Neutrophil (primary cell): ENCODE results near the gene ANTKMT.
"Not testable (repeated sequence)": the region's sequence is repeated elsewhere in the genome, so short reads cannot be mapped to it uniquely, and the experiment has no call there.

Source experiments
- H3K27ac ChIP-seq: fragments of 200-600 bp; sonication (generic); 2 replicates; pipeline ENCODE4 v1.5.1; 2016; ENCODE audit warnings: mild to moderate bottlenecking, moderate library complexity
- H3K27me3 ChIP-seq: fragments of 200-600 bp; sonication (generic); 2 replicates; pipeline ENCODE4 v1.6.0; 2016; ENCODE audit warnings: mild to moderate bottlenecking
- H3K36me3 ChIP-seq: fragments of 200-600 bp; sonication (generic); 2 replicates; pipeline ENCODE4 v1.5.1; 2017
- H3K4me1 ChIP-seq, 2 experiments: fragments of 200-600 bp in 1 of 2; sonication (generic) in 1 of 2; 1 replicate in 1 of 2; 2 replicates in 1 of 2; pipeline versions ENCODE4 v1.5.1 to v1.6.1; 2013 to 2016; ENCODE audit warnings: low read depth in 1 of 2, low read length in 1 of 2, mild to moderate bottlenecking in 1 of 2, moderate library complexity in 1 of 2; ENCODE audit not compliant: control insufficient read depth in 1 of 2, insufficient read depth in 1 of 2
- H3K4me3 ChIP-seq, 2 experiments: fragments of 200-600 bp in 1 of 2; sonication (generic) in 1 of 2; 1 replicate in 1 of 2; 2 replicates in 1 of 2; pipeline ENCODE4 v1.5.1; 2013 to 2016; ENCODE audit warnings: low read depth in 1 of 2, low read length in 1 of 2, mild to moderate bottlenecking in 1 of 2, moderate library complexity in 1 of 2
- H3K9me3 ChIP-seq: fragments of 200-600 bp; sonication (generic); 2 replicates; pipeline ENCODE4 v1.5.1; 2016
- TF ChIP-seq, protein P1 (sequence below): fragments of 200-600 bp; sonication (generic); IDR thresholded peaks from 2 replicates; pipeline ENCODE4 v1.5.1; 2016; ENCODE audit warnings: antibody characterized with exemption

ANTKMT gene

DNA sequence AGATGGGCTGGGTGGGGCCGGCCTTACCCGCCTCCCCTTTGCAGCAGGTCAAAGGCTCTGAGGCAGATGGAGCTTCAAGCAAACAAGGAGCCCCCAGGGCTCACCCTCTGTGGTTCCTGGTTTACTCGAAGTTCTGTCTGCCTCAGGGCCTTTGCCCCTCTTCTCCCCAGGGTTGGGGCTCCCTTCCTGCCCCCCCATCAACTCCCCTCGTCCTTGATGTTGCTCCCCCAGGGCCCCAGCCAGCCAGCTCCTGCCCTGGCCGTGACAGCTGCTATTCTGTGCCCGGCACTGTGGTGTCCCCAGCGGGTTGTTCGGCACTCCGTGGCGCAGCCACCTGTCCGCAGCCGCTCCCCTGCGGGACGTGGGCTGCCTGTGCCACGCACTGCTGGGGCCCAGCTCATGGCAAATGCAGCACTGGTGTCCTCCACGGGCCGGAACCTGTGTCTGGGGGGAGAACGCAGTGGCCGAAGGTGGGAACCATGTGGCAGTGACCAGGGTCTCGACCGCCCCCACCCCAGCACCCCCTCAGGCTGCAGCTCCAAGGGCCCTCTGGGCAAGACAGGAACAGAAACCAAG, 10.4 kb upstream of the ANTKMT start:
- no peaks in the 10 kb centered on the region for H3K9me3 ChIP-seq
- peaks cover 5 to 10% of the 10 kb centered on the region in 2 experiments for H3K4me1 ChIP-seq
- no peak overlapping the region for H3K27ac ChIP-seq

DNA sequence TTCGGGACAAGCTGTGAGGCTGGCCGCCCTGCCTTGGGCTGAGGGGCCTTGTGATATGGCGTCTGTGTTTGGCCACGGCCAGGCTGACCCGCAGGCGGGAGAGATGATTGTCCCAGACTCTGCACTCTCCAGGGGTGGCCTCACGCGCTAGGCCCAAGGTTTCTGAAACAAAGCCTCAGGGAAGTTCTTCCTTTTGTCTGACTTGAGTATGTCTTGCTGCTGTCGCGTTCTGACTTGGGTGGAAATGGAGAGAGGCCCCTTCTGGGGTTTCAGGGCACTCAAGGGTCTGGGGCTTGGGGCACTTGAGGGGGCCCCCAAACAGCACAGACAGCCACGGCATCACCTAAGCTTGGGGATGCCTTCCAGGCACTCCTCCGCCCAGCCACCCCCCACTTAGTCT, 9.9 kb upstream of the ANTKMT start:
- Histone ChIP-seq H3K36me3 (no peaks in the 10 kb centered on the region), H3K4me1 (peaks cover 9 to 15% of the 10 kb centered on the region in 2 experiments), H3K27me3 (peaks cover 100% of the 10 kb centered on the region), H3K27ac (no peak overlapping the region), H3K4me3 (no peak overlapping the region), H3K9me3 (no peaks in the 10 kb centered on the region)
- TF ChIP-seq, protein P1, sequence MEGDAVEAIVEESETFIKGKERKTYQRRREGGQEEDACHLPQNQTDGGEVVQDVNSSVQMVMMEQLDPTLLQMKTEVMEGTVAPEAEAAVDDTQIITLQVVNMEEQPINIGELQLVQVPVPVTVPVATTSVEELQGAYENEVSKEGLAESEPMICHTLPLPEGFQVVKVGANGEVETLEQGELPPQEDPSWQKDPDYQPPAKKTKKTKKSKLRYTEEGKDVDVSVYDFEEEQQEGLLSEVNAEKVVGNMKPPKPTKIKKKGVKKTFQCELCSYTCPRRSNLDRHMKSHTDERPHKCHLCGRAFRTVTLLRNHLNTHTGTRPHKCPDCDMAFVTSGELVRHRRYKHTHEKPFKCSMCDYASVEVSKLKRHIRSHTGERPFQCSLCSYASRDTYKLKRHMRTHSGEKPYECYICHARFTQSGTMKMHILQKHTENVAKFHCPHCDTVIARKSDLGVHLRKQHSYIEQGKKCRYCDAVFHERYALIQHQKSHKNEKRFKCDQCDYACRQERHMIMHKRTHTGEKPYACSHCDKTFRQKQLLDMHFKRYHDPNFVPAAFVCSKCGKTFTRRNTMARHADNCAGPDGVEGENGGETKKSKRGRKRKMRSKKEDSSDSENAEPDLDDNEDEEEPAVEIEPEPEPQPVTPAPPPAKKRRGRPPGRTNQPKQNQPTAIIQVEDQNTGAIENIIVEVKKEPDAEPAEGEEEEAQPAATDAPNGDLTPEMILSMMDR, result no peak

More for the DNA sequence above, 10.4 kb upstream of the ANTKMT start:
- H3K4me3 ChIP-seq, result no peak overlapping the region
- H3K27me3 ChIP-seq, result peaks cover 99% of the 10 kb centered on the region
- TF ChIP-seq, protein P1, result no peak
- H3K36me3 ChIP-seq, result no peaks in the 10 kb centered on the region

DNA sequence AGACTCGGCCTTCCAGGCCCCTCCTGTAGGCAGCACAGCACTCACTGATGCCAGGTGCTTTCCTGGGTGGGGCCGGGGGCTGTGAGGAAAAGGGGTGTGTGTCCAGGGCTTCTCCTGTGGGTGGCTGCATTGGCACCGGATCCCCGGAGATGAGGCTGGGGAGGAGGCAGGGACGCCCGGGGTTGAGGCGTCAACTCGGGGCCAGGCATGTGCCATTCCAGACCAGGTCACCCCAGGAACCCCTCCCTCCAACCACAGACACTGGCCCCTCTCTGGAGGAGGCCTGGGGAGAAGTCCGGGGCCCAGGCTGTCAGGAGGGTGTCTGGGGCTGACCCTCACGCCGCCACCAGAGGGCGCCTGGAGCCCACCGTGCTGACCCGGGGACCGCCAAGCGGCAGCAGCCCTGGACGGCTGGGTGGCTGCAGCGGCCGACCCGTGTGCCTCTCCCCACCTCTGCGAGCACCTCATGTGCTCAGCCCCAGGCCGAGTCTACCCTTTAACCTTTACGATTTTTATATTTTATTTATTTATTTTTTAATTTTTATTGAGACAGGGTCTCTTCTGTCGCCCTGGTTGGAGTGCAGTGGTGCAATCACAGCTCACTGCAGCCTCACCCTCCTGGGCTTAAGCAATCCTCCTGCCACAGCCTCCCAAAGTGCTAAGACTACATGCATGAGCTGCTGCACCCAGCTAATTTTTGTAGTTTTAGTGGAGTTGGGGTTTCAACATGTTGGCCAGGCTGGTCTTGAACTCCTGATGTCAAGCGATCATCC, 9.2 kb upstream of the ANTKMT start:
- Histone ChIP-seq H3K36me3 (no peaks in the 10 kb centered on the region), H3K4me1 (peaks cover 9 to 16% of the 10 kb centered on the region in 2 experiments), H3K4me3 (no peak overlapping the region), H3K27ac (no peak overlapping the region), H3K9me3 (no peaks in the 10 kb centered on the region), H3K27me3 (peaks cover 100% of the 10 kb centered on the region)
- TF ChIP-seq, protein P1, result peak; percentile 79

DNA sequence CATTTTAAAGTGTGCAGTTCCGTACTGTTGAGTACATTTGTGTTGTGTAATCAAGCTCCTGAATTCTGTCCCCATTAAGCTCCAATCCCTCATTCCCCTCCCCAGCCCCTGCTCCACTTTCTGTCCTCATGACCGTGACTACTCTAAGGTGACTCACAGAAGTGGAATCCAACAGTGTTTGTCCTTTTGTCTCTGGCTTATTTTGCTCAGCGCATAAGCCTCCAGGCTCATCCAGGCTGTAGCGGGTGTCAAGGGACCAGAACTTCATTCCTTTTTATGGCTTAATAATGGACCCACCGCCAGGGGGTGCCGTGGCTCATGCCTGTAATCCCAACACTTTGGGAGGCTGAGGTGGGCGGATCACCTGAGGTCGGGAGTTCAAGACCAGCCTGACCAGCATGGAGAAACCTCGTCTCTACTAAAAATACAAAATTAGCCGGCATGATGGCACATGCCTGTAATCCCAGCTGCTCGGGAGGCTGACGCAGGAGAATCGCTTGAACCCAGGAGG, 8.2 kb upstream of the ANTKMT start:
- peaks cover 9 to 16% of the 10 kb centered on the region in 2 experiments for H3K4me1 ChIP-seq
- not testable (repeated sequence) for H3K4me3 ChIP-seq, H3K27ac ChIP-seq

DNA sequence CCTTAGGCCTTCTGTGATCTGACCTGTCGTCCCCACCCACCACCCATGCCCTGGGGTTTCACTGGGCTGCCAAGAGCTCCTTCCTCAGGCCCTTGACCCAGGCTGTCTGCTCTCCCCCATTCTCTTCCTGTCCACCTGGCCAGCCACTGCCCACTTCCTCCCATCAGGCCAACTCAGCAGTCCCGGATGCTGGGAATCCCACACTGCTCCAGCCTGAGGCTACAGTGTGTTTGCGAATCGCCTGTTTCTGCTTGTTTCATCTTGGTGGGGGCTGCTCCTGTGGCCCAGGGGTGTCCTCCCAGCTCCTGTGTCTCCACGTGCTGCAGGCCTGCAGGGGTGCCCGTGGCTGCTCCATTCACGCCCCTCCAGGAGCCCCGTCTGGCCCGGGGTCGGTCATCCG, 6.9 kb upstream of the ANTKMT start:
- Histone ChIP-seq H3K4me3 (no peak overlapping the region), H3K36me3 (no peaks in the 10 kb centered on the region), H3K27ac (no peak overlapping the region), H3K27me3 (peaks cover 100% of the 10 kb centered on the region), H3K4me1 (peaks cover 9 to 16% of the 10 kb centered on the region in 2 experiments), H3K9me3 (no peaks in the 10 kb centered on the region)
- TF ChIP-seq, protein P1, result no peak

More for the DNA sequence above, 8.2 kb upstream of the ANTKMT start:
- not testable (repeated sequence) for H3K36me3 ChIP-seq, H3K9me3 ChIP-seq
- H3K27me3 ChIP-seq, result peaks cover 100% of the 10 kb centered on the region
